IPS-18a (cell line): Measurements from ENCODE around the gene TRMT112.
"Not testable (repeated sequence)": the region's sequence is repeated elsewhere in the genome, so short reads cannot be mapped to it uniquely, and the experiment has no call there.

ENCODE experiments used
- H3K27ac ChIP-seq: one replicate; pipeline ENCODE4 v1.5.1; 2013; ENCODE audit warnings: low read length
- H3K27me3 ChIP-seq: one replicate; pipeline ENCODE4 v1.6.1; 2013; ENCODE audit warnings: mild to moderate bottlenecking, low read length; ENCODE audit not compliant: control insufficient read depth, insufficient read depth
- H3K36me3 ChIP-seq: one replicate; pipeline ENCODE4 v1.6.1; 2013; ENCODE audit warnings: low read depth, low read length; ENCODE audit not compliant: control insufficient read depth
- H3K4me1 ChIP-seq: one replicate; pipeline ENCODE4 v1.6.1; 2013; ENCODE audit warnings: low read depth, low read length; ENCODE audit not compliant: control insufficient read depth
- H3K4me3 ChIP-seq: one replicate; pipeline ENCODE4 v1.5.1; 2013; ENCODE audit warnings: low read length
- H3K9ac ChIP-seq: one replicate; pipeline ENCODE4 v1.6.1; 2013; ENCODE audit warnings: mild to moderate bottlenecking, low read length, moderate library complexity
- H3K9me3 ChIP-seq: one replicate; pipeline ENCODE4 v1.6.1; 2013; ENCODE audit warnings: low read depth, low read length; ENCODE audit not compliant: control insufficient read depth

The TRMT112 gene

DNA sequence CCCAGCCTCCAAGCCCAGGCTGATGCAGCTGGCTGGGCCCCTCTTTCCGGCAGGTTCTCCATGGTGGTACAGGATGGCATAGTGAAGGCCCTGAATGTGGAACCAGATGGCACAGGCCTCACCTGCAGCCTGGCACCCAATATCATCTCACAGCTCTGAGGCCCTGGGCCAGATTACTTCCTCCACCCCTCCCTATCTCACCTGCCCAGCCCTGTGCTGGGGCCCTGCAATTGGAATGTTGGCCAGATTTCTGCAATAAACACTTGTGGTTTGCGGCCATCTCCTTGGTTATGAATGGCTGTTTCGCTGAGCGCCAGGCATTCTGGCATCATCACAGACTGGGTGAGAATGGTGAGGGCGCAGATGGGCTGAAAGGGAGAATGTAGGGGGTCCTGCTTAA, 4.2 kb upstream of the TRMT112 start:
- no peak overlapping the region for H3K4me3 ChIP-seq
- H3K27ac ChIP-seq: no peak overlapping the region
- peaks cover 11% of the 10 kb centered on the region for H3K36me3 ChIP-seq
- H3K9ac ChIP-seq: no peak overlapping the region
- no peaks in the 10 kb centered on the region for H3K27me3 ChIP-seq
- H3K9me3 ChIP-seq: no peaks in the 10 kb centered on the region
- H3K4me1 ChIP-seq: peaks cover 6% of the 10 kb centered on the region

DNA sequence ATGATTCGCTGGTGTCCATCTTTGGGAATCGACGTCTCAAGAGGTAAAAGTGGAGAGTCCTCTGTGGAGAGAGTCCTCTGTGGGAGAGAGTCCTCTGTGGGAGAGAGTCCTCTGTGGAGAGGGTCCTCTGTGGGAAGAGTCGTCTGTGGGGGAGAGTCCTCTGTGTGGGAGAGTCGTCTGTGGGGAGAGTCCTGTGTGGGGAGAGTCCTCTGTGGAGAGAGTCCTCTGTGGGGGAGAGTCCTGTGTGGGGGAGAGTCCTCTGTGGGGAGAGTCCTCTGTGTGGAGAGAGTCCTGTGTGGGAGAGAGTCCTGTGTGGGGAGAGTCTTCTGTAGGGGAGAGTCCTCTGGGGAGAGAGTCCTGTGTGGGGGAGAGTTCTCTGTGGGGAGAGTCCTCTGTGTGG, 3.7 kb upstream of the TRMT112 start:
- Histone ChIP-seq H3K9ac (no peak overlapping the region), H3K27ac (no peak overlapping the region), H3K4me1 (peaks cover 6% of the 10 kb centered on the region), H3K27me3 (no peaks in the 10 kb centered on the region), H3K9me3 (no peaks in the 10 kb centered on the region), H3K36me3 (peaks cover 14% of the 10 kb centered on the region), H3K4me3 (no peak overlapping the region)

DNA sequence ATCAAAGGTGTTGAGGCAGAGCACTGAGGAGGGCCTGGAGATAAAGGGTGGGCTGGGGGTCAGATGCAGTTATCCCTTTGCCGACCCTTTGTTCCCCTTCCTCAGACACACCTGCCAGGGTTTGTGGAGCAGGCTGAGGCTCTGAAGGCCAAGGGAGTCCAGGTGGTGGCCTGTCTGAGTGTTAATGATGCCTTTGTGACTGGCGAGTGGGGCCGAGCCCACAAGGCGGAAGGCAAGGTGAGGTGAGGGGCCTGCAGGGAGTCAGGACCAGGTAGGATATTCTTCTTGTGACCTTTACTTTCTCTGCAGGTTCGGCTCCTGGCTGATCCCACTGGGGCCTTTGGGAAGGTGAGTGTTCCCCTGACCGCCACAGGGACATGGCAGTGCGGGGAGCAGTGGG, 3.2 kb upstream of the TRMT112 start:
- no peak overlapping the region for H3K27ac ChIP-seq
- peaks cover 17% of the 10 kb centered on the region for H3K36me3 ChIP-seq
- no peak overlapping the region for H3K9ac ChIP-seq
- no peaks in the 10 kb centered on the region for H3K27me3 ChIP-seq
- H3K4me3 ChIP-seq: no peak overlapping the region
- H3K4me1 ChIP-seq: peaks cover 6% of the 10 kb centered on the region
- H3K9me3 ChIP-seq: no peaks in the 10 kb centered on the region

DNA sequence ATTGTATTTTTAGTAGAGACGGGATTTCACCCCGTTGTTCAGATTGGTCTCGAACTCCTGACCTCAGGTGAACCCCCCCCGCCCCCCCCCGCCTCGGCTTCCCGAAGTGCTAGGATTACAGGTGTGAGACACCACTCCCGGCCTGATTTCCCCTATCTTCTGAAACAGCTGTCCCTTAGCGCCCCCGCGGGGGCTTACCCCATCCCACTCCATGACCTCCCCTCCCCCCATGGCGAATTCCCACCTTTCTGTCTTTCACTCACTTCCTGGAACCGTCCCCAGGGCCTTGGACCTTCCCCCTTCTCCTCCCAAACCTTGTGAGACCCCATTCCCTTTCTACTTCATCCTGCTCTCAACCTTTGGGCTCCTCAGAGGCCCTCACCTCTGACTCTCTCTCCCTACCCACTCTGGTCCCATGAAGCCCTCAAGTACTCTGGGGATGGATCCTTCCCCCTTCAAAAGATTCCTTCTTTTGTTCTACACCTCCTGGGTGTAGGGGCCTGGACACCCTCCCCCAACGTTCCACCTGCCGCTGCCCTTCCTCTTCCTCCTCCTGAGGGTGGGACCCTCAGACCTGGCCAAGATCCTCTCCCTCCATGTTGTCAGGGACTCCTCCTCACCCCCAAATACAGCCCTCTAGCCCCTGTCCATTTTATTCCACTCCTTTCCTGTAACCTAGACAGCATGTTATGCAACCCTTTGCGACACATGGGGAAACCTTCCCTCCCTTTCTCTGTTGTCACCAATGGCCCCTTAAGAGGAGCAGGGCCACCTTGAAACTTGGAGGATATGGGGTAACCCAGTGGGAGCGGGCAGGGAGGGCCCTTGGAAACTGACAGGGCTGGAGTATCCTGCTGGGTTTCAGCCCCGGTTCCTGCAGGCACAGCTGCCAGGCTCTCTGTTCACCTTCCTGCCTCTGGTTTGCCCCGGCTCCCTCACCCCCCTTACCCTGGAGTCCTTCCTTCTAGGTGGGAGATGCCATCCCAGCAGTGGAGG, 1.7 kb upstream of the TRMT112 start:
- Histone ChIP-seq H3K27ac (peak overlapping the region; percentile 12), H3K27me3 (no peaks in the 10 kb centered on the region)

DNA sequence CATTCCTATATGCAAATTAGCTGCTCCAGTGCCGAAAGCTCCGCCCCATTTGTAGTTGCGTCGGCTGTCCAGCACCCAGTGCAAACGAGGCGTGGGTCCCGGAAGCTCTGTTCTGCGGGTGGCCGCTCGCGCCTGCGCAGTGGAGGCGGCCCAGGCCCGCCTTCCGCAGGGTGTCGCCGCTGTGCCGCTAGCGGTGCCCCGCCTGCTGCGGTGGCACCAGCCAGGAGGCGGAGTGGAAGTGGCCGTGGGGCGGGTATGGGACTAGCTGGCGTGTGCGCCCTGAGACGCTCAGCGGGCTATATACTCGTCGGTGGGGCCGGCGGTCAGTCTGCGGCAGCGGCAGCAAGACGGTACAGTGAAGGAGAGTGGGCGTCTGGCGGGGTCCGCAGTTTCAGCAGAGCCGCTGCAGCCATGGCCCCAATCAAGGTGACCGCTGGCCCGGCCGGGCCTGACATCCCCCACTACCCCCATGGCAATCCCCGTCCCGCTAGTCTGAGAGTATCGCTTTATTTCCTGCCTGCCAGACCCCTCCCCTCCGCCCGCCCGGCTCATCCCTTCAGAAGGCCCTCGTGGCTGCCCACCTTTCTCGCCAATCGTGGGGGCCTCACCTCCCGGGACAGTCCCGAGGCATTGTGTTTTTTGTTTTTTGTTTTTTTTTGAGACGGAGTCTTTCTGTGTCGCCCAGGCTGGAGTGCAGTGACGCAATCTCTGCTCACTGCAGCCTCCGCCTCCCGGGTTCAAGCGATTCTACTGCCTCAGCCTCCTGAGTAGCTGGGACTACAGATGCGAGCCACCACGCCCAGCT, 804 bp upstream of the TRMT112 start, which contains the start of gene PRDX5:
TSS of gene PRDX5 (plus strand) at position 161 of the 805 bp plus-strand sequence. CDS start at position 256, 95 bp downstream.
- Histone ChIP-seq H3K4me3 (peak within 1 kb of the TSS; percentile 98), H3K27ac (peak within 1 kb of the TSS; percentile 94), H3K4me1 (peaks cover 6% of the 10 kb centered on the region), H3K9ac (peak within 1 kb of the TSS; percentile 92), H3K36me3 (peaks cover 24% of the 10 kb centered on the region), H3K27me3 (no peaks in the 10 kb centered on the region), H3K9me3 (no peaks in the 10 kb centered on the region)

More for the DNA sequence above, 1.7 kb upstream of the TRMT112 start:
- H3K9ac ChIP-seq: peak overlapping the region; percentile 92
- peak overlapping the region; percentile 98 for H3K4me3 ChIP-seq
- H3K9me3 ChIP-seq: no peaks in the 10 kb centered on the region
- H3K4me1 ChIP-seq: peaks cover 6% of the 10 kb centered on the region
- peaks cover 24% of the 10 kb centered on the region for H3K36me3 ChIP-seq

DNA sequence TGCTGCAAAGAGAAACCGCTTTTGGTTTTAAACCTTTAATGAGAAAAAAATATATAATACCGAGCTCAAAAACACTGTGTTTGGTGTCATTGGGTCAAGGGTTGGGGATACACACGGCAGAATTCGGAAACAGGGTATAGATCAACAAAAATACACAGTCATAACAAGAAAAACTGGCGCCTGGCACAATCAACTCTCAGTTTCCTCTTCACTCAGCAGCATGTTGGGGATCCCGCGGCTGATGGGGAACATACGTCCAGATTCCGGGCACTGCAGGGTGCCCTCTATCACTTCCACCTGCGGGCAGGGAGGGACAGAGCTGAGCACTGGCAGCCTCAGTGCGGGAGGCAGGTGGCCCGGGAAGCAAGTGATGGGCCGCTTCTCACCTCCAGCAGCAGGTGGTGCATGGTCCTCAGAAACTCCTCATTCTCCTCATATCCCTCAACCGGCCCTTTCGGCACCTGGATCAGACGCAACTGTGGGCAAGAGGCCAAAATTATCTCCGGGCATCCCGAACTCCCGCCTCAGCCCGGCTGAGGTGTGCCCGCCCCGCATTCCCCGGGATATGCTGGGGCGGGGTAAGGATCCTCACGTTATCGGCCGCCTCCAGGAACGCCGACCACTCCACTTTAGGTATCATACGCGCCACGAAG, 561 bp downstream of the TRMT112 start:
- H3K27ac ChIP-seq: peak overlapping the region; percentile 46
- peak overlapping the region; percentile 92 for H3K9ac ChIP-seq
- peaks cover 6% of the 10 kb centered on the region for H3K4me1 ChIP-seq
- no peaks in the 10 kb centered on the region for H3K9me3 ChIP-seq
- H3K27me3 ChIP-seq: no peaks in the 10 kb centered on the region
- peak overlapping the region; percentile 98 for H3K4me3 ChIP-seq
- H3K36me3 ChIP-seq: peaks cover 24% of the 10 kb centered on the region

DNA sequence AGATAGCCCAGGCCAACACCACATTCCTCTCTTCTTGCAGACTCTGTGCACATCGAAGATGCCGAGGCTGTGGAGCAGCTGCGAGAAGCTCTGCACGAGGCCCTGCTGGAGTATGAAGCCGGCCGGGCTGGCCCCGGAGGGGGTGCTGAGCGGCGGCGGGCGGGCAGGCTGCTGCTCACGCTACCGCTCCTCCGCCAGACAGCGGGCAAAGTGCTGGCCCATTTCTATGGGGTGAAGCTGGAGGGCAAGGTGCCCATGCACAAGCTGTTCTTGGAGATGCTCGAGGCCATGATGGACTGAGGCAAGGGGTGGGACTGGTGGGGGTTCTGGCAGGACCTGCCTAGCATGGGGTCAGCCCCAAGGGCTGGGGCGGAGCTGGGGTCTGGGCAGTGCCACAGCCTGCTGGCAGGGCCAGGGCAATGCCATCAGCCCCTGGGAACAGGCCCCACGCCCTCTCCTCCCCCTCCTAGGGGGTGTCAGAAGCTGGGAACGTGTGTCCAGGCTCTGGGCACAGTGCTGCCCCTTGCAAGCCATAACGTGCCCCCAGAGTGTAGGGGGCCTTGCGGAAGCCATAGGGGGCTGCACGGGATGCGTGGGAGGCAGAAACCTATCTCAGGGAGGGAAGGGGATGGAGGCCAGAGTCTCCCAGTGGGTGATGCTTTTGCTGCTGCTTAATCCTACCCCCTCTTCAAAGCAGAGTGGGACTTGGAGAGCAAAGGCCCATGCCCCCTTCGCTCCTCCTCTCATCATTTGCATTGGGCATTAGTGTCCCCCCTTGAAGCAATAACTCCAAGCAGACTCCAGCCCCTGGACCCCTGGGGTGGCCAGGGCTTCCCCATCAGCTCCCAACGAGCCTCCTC, 1.5 kb downstream of the TRMT112 start:
- not testable (repeated sequence) for H3K9me3 ChIP-seq, H3K9ac ChIP-seq, H3K27ac ChIP-seq, H3K27me3 ChIP-seq, H3K4me1 ChIP-seq
- Histone ChIP-seq H3K36me3 (peaks cover 15% of the 10 kb centered on the region), H3K4me3 (peak overlapping the region; percentile 98)

DNA sequence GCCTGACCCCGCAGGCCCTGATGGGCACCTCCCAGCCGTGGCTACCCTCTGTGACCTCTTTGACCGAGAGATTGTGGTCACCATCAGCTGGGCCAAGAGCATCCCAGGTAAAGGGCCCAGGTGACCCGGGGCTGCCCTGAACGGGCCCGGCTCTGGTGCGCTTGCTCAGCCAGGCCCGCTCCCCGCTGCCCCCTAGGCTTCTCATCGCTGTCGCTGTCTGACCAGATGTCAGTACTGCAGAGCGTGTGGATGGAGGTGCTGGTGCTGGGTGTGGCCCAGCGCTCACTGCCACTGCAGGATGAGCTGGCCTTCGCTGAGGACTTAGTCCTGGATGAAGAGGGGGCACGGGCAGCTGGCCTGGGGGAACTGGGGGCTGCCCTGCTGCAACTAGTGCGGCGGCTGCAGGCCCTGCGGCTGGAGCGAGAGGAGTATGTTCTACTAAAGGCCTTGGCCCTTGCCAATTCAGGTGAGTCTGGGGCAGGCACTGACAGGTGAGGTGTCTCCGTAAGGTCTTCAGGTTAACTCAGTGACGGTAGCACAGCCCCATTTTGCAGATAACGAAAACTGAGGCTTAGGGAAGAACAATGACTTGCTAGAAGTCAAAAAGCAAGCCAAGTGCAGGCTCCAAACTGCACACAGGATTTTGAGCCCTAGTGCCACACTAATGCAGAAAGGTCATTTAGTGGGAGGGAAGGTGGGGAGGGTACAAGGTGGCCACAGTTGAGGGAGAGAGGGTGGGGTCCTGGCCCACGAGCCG, 2.4 kb downstream of the TRMT112 start:
- no peak overlapping the region for H3K9ac ChIP-seq
- H3K4me3 ChIP-seq: no peak overlapping the region
- peaks cover 12% of the 10 kb centered on the region for H3K36me3 ChIP-seq
- H3K4me1 ChIP-seq: peaks cover 6% of the 10 kb centered on the region
- no peak overlapping the region for H3K27ac ChIP-seq
- no peaks in the 10 kb centered on the region for H3K27me3 ChIP-seq
- no peaks in the 10 kb centered on the region for H3K9me3 ChIP-seq

DNA sequence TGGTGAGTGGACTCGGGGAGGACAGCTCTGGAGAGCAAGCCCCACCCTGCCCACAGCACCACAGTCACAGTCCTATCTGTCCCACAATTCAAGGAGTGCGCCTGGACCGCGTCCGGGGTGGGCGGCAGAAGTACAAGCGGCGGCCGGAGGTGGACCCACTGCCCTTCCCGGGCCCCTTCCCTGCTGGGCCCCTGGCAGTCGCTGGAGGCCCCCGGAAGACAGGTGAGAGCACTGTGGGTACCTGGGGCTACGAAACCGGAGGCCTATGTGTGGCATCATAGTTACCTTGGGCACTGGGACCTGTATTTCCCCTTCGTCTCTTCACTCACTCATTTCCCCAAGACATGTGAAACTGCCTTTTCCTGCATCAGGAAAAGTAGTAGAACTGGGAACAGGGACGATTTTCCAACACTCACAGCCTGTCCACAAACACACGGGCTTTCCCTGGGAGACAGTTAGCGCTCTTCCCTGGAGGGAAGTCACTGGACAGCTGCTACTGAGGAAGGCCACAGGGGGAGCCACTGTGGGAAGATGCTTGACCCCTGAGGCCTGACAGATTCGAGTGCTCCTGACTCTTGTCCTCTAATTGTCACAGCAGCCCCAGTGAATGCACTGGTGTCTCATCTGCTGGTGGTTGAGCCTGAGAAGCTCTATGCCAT, 3.1 kb downstream of the TRMT112 start:
- no peak overlapping the region for H3K27ac ChIP-seq
- peaks cover 5% of the 10 kb centered on the region for H3K4me1 ChIP-seq
- no peak overlapping the region for H3K4me3 ChIP-seq
- no peaks in the 10 kb centered on the region for H3K27me3 ChIP-seq
- peaks cover 12% of the 10 kb centered on the region for H3K36me3 ChIP-seq
- H3K9ac ChIP-seq: no peak overlapping the region
- H3K9me3 ChIP-seq: no peaks in the 10 kb centered on the region
